GM18520 (cell line): Measurements from ENCODE around the gene SUSD6.
"Not testable (repeated sequence)": the region's sequence is repeated elsewhere in the genome, so short reads cannot be mapped to it uniquely, and the experiment has no call there.

Experiments
- ATAC-seq: cut with Tn5 transposase; IDR thresholded peaks from one replicate; pipeline ENCODE4 v1.9.1; 2021; ENCODE audit not compliant: unreplicated experiment

The SUSD6 gene

DNA sequence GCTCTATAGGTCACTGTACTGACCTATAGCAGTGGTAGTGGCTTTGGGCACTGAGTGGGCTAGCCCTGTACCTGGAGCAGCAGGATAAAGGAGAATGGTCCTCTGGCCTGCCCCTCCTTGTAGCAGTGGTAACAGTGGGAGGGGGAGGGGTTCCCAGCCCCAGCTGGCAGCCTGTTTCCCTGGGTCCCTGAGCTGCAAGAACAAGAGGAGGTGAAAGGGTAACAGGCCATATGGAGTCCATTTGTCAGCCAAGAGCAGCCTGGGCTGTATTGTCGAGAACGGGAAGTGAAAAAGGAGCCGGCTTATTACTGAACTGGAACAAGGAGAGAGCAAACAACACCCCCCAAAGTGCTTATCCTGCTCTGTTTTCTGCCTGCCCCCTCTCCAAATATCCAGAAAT is 81.7 kb downstream of the SUSD6 start:
- ATAC-seq, result no peak

GRCh38 chr14:69693801-69694729 is 82.7 kb downstream of the SUSD6 start:
- ATAC-seq, result no peak

GRCh38 chr14:69694730-69695281 is 83.4 kb downstream of the SUSD6 start:
- no peak for ATAC-seq

GRCh38 chr14:69695322-69696203 is 84.2 kb downstream of the SUSD6 start:
- no peak for ATAC-seq

GRCh38 chr14:69696204-69696527 is 84.8 kb downstream of the SUSD6 start:
- no peak for ATAC-seq

DNA sequence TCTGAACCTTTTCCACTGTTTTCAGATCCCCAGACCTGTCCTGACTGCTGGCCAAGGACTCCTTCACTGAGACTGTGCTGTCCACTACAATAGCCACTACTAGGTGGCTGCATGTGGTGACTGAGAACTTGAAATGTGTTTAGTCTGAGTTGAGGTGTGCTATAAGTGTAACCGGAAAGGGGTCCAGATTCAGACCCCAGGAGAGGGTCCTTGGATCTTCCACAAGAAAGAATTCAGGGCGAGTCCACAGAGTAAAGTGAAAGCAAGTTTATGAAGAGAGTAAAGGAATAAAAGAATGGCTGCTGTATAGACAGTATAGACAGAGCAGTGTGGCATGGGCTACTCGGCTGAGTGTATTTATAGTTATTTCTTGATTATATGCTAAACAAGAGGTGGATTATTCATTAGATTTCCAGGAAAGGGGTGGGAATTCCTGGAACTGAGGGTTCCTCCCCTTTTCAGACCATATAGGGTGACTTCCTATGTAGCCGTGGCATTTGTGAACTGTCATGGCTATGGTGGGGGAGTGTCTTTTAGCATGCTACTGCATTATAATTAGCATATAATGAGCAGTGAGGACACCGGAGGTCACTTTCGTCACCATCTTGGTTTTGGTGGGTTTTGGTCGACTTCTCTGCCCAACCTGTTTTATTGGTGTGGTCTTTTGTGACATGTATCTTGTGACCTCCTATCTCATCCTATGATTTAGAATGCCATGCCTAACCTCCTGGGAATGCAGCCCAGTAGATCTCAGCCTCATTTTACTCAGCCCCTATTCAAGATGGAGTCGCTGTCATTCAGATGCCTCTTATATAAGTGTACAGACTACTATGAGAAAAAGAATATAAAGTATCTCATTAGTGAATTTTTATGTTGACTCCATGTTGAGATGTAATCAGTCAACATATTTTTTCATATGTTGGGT is 85.5 kb downstream of the SUSD6 start:
- ATAC-seq, result no peak

- no peak for ATAC-seq
Measured at GRCh38 chr14:69698572-69698971, 87.2 kb downstream of the SUSD6 start.

- ATAC-seq, result not testable (repeated sequence)
Measured at GRCh38 chr14:69699243-69699642, 87.8 kb downstream of the SUSD6 start.

DNA sequence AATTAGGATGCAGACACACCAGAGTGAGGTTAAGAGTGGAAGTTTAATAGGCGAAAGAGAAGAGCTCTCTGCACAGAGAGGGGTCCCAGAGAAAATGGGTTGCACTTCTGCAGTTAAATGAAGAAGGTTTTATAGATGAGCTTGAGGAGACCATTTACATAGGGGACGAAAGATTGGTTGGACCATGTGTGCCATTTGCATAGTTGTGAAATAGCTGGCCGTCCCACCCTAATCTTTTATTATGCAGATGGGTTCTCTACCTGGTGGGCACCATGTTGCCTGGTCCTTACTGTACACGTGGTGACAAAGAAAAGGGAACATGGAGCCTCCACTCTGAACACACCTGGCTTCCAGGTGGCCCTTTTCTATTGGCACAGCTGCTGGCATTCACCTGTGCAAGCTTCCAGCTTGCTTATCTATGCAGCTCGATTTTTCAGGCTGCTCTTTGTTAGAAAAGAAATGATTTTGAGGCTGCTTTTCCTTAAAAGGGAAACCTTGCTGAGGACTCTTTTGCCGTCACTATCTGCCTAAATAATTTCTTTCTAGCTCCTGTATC is 88.4 kb downstream of the SUSD6 start:
- ATAC-seq, result no peak

- no peak for ATAC-seq
Measured at GRCh38 chr14:69700575-69700974, 89.2 kb downstream of the SUSD6 start.

- no peak for ATAC-seq
Measured at GRCh38 chr14:69701291-69701690, 89.9 kb downstream of the SUSD6 start.

- ATAC-seq, result no peak
Measured at GRCh38 chr14:69701857-69702256, 90.5 kb downstream of the SUSD6 start.

DNA sequence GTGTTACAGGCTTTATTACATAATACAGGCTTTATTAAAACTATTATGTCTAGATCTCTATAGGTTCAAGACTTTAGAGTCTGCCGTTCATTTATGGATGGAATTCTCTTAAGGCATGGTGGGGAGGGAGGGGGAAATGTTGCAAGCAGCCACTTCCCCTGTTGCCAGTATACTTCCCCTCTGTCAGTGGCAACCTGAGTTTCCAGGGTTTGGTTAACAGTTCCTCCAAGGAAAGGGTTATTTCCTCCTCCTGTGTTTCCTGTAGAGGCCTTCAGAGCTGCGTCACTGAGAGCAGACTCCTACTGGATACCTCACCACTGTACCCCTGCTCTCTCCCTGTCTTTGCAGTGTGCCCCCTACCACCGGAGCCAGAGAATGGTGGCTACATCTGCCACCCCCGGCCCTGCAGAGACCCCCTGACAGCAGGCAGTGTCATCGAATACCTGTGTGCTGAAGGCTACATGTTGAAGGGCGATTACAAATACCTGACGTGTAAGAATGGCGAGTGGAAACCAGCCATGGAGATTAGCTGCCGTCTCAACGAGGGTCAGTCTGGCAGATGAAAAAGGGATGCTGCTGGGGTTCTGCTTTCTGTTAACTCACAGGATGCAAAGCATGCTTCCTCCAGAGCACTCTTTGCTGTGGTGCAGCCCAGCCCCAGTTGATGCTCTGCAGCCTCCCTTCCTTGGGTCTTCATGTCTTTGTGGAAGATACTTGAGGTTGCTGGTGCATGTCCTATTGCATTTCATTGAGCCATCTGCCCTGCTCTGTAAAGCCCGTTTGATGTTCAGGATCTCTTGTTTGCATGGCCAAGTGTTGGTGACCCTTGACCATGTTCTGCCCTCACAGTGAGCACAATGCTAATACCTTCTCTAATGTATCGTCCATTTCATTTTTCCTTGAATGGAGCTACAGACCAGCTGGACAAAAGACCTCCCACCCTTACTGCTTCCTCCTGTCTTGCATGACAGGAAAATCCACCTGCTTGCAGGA is 91.9 kb downstream of the SUSD6 start:
- ATAC-seq, result no peak

DNA sequence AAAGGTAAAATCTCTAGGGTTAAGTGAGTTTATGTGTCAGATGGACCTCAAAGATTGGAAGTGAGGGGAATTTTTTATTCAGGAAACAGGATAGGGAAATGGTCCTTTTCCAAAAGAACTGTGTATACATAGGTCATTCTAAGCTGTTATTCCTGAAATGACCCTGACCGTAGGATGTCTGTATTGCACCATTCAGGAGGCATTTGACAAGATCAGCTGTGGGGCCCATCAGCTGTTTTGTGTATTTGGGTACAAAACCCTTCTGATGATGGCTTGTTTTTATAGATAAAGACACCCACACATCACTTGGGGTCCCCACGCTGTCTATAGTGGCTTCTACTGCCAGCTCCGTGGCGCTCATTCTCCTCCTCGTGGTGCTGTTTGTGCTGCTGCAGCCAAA is 92.9 kb downstream of the SUSD6 start:
- no peak for ATAC-seq

GRCh38 chr14:69705706-69706105 is 94.3 kb downstream of the SUSD6 start:
- no peak for ATAC-seq

DNA sequence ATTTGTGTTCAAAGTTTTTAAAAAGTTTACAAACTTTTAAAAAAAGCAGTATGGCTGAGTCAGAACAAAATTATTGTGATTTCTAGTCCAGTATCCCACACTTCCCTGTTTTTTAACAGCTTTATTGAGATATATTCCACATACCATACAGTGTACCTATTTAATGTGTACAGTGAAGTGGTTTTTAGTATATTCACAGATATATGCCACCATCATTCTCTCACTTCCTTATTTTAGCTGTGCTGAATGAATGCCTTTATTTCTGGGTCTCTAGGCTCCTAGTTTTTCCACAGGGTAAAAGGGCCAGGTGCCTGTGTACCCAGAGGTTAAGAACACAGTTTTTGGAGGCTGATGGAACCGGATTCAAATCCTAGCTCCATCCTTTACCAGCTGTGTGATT is 96.7 kb downstream of the SUSD6 start:
- no peak for ATAC-seq

- ATAC-seq, result no peak
Measured at GRCh38 chr14:69708586-69709560, 97.5 kb downstream of the SUSD6 start.

GRCh38 chr14:69710378-69710777 is 99.0 kb downstream of the SUSD6 start:
- no peak for ATAC-seq
